DMS53 treated with DMSO at 0.1 percent for 48 hours (cell line): ENCODE data around the gene SNX19.
"Not testable (repeated sequence)": the region's sequence is repeated elsewhere in the genome, so short reads cannot be mapped to it uniquely, and the experiment has no call there.

ENCODE experiments used
- DNase-seq: peaks from one replicate; lab custom pipeline; 2025; ENCODE audit not compliant: unreplicated experiment; lab: John Stamatoyannopoulos, UW

The SNX19 gene, protein sequence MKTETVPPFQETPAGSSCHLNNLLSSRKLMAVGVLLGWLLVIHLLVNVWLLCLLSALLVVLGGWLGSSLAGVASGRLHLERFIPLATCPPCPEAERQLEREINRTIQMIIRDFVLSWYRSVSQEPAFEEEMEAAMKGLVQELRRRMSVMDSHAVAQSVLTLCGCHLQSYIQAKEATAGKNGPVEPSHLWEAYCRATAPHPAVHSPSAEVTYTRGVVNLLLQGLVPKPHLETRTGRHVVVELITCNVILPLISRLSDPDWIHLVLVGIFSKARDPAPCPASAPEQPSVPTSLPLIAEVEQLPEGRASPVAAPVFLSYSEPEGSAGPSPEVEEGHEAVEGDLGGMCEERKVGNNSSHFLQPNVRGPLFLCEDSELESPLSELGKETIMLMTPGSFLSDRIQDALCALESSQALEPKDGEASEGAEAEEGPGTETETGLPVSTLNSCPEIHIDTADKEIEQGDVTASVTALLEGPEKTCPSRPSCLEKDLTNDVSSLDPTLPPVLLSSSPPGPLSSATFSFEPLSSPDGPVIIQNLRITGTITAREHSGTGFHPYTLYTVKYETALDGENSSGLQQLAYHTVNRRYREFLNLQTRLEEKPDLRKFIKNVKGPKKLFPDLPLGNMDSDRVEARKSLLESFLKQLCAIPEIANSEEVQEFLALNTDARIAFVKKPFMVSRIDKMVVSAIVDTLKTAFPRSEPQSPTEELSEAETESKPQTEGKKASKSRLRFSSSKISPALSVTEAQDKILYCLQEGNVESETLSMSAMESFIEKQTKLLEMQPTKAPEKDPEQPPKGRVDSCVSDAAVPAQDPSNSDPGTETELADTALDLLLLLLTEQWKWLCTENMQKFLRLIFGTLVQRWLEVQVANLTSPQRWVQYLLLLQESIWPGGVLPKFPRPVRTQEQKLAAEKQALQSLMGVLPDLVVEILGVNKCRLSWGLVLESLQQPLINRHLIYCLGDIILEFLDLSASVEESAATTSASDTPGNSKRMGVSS

DNA sequence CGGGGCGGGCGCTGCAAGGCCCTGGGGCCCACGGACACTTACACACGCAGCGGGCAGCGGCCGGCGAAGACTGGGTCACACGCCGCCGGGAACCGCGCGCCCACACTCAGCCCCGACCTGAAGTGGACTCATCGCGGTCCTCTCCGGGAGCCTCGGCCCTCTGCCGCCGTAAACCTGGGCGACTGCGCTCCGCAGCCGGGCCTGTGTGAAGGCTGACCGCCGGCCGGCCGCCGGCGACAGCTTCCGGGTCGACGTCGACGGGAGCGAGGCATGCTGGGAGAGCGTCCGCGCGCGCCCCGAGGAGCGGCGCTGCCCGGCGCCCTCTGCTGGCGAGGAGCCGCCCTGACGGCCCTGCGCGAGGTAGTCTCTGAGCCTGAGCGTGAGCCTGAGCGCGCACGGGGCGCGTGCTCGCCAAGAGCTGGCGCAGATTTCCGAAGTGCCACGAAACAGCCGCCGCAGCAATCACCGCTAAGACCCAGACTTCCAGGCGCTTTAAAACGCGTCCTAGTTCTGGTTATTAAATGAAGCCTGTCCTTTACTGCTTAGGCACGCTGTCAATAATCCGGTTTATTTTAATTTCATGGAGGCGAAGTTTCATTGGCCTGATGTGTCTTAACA is at the start of gene SNX19:
Gene SNX19, minus strand, starts transcription at position 242 of the 618 bp plus-strand sequence. CDS start 540 bp downstream, outside the sequence.
- DNase-seq = peak; percentile 83

DNA sequence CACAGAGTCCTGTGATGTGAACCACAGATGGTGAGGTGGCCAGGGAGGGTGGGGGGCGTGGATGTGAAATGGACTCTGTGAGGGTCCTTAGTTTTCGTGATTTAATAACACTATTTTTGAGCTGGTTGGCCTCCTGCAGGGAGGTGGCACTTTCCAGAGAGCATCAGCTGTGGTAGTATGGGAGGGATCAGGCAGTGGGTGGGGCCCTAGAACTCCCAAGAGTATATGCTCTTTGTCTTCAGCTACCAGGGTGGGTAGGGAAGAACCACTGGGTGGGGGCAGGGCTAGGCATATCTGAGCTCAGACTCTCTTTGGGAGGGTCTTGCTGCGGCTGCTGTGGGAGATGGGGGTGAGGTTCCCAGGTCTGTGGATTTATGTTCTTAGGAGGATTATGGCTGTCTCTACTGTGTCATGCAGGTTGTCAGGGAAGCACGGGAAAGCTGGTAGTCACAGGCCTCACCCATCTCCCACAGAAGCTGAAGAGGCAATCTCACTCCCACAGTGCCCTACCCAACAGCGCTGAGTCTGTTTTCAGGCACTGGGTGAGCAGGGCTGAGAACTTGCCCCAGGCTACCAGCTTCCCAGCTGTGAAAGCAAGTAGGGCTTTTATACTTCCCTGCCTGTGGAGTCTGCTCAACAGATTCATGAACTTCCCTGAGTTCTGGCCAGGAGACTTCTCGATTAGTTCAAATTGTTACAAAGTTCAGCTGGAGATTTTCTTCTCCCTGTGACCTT is 47.9 kb upstream of the SNX19 start:
- DNase-seq = no peak

DNA sequence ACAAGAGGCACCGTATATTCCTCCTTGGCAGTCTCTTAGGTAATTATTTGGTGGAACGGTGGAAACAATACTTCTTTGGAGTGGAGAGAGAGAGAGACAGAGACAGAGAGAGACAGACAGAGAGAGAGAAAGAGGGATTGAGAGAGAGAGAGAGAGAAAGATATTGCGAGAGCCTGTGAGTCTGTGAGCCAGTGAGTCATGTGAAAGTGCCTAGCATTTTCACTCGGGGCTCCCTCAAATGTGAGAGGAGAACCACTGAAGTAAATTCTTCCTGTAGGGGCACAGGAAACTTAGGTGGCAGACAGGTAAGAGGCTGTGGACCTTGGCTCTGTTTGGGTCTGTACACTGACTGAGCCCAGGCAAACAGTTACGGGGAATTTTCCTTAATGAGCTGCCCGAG is 31.6 kb upstream of the SNX19 start:
- no peak for DNase-seq

DNA sequence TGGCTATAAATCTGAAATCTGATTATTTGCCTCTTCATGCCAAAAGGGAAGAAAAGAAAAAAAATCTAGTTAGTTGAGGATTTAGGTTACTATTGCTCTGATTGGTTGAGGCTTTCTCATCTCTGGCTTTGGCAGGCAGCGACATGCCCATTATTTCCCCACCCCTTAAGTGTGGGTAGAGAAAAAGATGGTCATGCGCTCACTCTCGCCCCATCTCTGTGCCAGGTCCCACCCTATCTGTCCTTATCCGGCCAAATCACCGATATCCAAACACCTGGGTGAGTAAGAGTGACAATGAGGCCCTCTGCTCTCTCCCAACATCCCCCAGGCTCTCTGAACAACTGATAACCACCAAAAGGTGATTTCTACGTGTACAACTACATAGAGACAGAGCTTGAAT is 31.2 kb upstream of the SNX19 start:
- no peak for DNase-seq

DNA sequence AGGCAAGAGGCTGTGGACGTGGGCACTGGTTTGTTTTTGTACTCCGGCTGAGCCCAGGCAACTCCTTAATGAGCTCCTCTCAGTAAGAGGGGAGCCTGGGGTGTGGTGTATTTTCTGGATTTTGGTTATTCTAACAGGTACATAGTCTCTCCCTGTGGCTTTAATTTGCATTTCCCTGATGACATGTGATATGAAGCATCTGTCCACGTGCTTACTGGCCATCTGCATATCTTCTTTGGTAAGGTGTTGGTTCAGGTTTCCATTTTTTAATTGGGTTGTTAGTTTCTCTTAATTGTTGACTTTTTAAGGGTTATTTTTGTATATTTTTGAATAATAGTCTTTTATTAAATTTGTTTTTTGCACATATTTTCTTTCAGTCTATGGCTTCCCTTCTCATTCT is 30.8 kb upstream of the SNX19 start:
- no peak for DNase-seq

DNA sequence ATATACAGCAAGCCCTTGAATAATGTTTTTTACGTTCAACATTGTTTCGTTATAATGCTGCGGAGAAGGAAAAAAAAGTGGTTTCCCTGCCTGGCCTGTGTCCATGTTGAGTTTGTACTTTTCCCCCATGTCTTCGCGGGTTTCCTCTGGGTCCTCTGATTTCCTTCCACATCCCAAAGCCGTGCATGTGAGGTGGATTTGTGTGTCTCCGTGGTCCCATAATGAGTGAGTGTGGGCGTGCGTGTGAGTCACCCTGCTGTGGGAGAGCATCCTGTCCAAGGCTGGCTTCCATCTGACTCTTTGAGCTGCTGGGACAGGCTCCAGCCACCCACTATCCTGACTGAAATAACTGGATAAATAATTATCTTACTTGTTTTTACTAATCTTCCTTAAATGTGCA is 29.6 kb upstream of the SNX19 start:
- DNase-seq = no peak

DNA sequence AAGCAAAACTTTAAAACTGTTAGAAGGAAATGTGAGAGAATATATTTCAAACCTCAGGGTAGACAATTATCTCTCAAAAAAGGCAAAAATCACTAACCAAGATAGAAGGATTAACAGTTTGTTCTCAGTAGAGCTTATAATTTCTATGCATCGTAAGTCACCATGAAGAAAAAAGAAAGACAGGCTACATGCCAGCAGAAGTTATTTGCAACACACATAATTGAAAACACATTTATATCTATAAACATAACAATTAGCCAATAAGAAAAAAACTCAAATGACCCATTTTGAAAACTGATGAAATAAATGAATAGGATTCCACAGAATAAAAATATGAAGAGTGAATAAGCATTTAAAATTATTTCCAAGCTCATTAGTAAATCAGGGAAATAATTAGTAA is 24.4 kb upstream of the SNX19 start:
- DNase-seq = no peak

DNA sequence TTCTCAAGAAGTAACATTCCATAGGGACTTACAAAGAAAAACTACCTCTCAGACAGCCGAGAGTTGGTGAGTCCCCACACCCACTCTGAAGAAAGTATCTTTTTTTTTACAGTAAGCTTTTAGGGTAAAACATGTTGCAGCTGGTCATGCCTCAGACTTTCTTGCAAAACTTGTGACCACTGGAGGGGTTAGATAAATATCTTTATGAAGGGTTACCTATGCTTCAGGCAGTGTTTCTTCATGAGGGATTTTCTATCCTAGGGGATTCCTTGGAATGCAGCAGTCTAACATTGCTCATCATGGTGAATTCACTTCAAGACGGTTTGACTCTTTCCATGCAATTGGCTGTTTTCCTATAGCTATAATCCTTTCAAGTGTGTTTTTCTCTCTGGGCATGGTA is 20.8 kb upstream of the SNX19 start:
- no peak for DNase-seq

DNA sequence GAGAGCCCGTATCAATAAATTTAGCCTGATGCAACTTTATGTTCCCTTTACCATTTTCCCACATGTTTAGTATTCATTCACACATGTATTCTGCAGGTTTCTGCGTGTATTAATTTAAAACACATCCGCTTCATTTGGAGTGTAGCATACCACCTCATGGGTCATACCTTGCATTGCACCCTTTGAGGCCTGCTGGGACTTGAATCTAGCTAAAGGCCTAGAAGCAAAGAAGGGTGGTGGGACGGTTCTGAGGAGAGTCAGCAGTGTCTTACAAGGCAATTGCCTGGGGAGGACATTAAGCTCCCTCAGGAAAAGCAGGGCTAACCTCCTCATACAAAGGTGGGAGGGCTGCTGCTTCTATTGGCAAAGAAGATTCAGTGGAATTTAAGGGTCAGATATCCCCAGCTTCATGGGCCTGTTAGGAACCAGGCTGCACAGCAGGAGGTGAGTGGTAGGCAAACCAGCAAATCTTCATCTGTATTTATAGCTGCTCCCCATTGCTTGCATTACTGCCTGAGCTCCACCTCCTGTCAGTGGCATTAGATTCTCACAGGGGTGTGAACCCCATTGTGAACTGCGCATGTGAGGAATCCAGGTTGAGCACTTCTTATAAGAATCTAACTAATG is 15.9 kb upstream of the SNX19 start:
- DNase-seq = no peak

DNA sequence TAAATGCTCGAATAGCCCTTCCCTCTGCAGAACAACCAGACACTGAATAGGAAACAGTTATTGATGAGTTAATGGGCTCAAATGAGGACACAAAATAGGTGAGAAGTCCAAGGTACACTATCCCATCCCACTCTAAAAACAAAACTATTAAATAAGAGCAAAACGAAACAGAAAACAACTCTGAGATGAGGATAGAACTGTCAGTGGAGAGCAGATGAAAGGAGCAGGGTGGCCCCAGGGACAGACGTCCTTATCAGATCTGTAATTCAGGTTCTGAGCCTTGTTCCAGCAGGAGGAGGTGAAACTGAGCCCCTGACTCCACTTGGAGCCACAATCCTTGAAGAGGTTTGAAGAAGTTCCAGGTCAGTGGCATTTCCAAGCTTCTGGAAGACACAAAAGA is 8.5 kb upstream of the SNX19 start:
- no peak for DNase-seq

DNA sequence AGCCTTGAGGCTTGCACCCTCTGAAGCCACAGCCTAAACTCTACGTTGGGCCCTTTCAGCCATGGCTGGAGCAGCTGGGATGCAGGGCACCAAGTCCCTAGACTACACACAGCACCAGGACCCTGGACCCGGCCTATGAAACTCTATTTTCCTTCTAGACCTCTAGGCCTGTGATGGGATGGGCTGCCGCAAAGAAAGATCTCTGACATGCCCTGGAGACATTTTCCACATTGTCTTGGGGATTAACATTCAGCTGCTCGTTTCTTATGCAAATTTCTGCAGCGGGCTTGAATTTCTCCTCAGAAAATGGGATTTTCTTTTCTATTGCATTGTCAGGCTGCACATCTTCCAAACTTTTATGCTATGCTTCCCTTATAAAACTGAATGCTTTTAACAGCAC is 4.3 kb upstream of the SNX19 start:
- DNase-seq = not testable (repeated sequence)

DNA sequence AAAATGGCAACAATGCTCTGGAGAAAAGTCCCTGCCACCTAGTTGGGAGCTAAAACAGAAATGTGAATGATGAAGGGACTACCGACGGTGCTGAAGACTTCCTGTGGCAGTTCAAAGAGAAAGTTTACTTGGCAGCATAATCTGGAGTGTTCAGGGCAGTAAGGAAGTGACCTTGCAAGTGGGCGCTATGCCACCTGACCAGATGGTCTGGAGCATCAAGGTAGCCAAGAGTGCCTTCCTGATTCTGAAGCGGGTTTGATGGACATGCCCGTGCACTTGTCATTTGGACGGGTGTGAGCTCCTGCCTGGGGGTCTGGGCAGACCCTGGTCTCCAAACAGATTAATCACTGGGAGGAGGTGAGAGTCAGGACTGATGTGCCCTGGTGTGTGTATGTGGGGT is 1.8 kb upstream of the SNX19 start:
- no peak for DNase-seq

DNA sequence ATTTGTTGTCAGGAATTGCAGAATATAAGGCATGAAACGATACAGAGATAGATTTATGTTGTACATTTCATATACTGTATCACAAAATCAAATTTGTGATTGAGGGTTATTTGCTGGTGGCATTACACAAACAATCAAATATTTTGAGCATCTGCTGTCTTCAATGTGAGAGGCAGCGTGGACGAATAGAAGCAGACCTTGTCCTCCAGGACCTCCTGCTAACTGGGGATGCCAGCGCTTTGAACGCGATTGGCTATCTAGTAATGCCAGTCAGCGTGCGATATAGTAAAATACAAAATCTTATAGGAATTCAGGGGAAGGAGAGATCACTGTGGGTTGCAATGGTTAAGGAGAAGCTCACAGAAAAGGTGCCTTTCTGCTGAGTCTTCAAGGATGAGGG is 631 bp upstream of the SNX19 start:
- no peak for DNase-seq

DNA sequence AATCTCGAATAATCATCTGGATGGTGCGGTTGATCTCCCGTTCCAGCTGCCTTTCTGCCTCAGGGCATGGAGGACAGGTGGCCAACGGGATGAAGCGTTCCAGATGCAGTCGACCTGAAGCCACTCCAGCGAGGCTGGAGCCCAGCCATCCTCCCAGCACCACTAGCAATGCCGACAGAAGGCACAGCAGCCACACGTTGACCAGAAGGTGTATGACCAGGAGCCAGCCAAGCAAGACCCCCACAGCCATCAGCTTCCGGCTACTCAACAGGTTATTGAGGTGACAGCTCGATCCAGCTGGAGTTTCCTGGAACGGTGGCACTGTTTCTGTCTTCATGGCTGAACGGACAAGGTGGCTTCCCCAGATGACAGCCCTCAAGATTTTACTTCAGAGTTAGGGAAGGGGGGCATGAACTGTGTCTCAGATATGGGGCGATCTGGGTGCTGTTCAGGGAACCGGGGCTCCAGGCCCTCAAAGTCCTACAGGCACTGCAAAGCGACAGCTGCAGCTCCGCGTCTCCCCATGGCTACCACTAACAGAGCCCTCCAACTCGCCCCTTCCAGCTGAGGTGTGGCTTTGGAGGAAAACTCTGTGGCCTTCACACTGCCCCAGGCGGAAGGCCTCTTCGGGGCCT is 559 bp downstream of the SNX19 start:
- no peak for DNase-seq

DNA sequence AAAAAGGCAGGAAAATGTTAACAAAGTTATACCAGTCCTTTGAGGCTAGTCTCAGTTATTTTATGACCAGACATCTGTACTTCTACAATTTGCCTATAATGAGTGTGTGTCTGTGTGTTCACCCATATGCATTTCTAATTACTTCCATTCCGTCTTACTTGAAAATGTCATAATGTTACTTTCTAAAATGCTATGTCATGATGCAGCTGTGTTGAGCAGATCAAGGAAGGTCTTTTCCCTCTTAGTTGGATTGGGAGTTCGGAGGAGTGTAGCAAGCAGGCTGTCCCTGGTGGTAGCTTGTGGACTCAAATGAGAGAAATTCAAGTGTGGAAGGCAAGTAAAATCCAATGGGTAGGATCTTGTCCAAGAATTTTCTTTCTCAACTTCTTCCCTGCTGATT is 3.0 kb downstream of the SNX19 start:
- DNase-seq = no peak

DNA sequence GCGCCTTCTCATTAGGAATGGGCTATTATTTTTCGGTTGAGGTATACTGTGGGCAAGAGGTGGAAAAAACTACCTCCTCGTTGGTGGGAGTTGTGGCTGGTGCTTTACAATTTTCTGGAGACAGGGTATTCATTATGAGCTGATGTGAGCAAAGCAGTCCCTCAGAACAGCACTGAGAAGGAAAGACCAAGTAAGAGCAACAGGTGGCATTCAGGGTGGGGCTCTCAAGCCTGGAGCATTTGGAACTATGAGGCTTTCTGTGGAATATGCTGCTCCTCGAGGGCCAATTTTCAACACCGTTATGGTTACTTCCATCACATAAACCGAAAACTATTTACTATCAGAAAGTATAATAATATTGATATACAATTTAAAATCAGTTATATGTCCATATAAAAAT is 3.7 kb downstream of the SNX19 start:
- DNase-seq = no peak

DNA sequence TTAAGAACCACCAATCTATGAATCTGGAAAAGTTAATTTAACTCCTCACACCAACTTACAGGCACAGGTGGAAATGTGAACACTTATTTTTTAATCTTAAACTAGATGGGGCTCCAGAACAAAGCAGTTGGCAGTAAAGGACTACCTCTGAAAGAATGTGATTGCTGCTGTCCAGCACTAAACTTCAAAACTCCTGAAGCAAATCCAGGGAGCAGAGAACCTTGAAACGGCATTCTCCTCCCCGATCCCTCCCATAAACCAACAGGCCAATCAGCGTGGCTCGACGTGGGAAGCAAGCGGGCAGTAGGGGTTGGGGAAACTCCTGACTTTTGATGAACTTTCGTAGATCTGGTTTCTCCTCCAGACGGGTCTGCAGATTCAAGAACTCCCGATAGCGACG is 5.0 kb downstream of the SNX19 start:
- no peak for DNase-seq

DNA sequence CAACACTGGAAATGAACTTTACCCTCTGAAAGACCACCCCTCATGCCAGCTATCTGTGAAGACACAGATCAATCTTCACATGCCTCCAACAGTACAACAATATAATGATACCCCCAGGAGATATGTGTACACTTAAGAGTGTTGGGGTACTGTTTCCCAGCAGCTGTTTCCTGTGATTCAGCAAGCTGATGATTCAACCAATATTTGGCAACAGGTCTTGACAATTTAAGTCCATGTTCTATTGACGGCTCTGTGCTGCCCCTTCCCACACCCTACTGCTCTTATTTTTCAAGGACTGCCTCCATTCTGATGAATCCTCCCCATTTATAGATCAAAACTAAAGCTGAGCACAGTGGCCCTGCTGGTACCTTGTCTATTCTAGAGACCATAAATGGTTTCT is 6.6 kb downstream of the SNX19 start:
- no peak for DNase-seq

DNA sequence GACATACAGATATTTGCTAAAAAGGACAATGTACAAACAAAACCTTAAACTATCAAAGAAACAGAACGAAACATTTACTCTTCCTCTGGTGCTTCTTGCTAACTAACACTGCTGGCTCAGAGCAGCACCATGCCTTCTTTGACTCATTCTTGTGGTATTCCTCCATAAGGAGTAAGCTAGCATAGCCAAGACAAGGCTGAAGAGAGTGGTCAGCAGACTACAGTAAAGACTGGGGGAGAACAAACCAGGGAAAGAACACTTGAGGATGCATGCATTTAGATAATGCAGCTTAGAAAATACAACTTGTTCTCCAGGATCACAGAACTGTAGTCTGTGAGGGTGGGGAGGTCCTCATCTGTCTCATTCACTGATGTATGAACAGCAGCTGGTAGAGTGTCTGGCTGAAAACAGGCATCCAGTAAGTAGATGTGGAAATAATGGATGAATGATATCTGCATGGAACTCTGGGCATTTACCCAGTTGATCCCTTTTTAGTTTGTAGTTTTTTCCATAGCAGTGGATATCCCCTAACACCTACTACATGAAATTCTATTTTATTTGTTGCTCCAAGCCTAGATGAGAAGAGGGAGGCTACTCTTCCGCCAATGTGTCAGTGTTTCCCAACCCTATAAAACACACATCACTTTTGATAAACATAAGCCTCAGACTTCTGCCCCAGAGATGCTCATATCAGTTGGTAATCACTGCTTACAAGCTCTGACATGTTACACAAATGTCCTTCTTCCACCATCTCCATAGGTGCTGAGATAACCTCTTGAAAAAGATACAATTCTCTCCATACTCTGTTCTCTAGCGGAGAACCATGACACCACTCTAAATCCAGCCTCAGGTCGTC is 7.3 kb downstream of the SNX19 start:
- no peak for DNase-seq
